HCT116 (cell line): ENCODE results near the gene SMARCA2. TPM values are rescaled to one million over a fixed set of nuclear protein-coding genes. Genes with fewer than 3 reads are reported as not detected.

ENCODE experiments used
- ATAC-seq: fragments of 200-7000 bp; cut with Tn5 transposase; 2 replicates; pipeline ENCODE4 v1.9.1; 2020; ENCODE audit warnings: mild to moderate bottlenecking, moderate library complexity
- BruUV-seq: library from RNA; stranded (reverse); fragments of 400-500 nt; replicated peaks from 2 replicates; lab custom pipeline; 2021; lab: Mats Ljungman, UMichigan
- CTCF ChIA-PET: fragments of 300-600 bp; sonication (Branson Sonifier 250); formaldehyde crosslinking; loops from one replicate; lab custom pipeline; 2021; ENCODE audit warnings: antibody characterized with exemption; lab: Charles Lee
- POLR2A ChIA-PET: fragments of 300-600, 350-600 bp; sonication (Branson Sonifier 250); formaldehyde crosslinking; loops from one replicate; lab custom pipeline; 2021; ENCODE audit warnings: antibody characterized with exemption; lab: Charles Lee
- RAD21 ChIA-PET, 2 experiments: fragments of 300-600 bp; sonication (Branson Sonifier 250); formaldehyde crosslinking; loops; one replicate each; lab custom pipeline; 2023; ENCODE audit warnings: low total read pairs in 2 of 2; ENCODE audit not compliant: uncharacterized antibody in 2 of 2, unreplicated experiment in 2 of 2, low non-redundant PET in 1 of 2; lab: Charles Lee
- DNase-seq: peaks from one replicate; pipeline ENCODE4 v3.0.0-alpha.2; 2010; ENCODE audit warnings: low read depth, low spot score
- H2AFZ ChIP-seq: fragments of 200-600 bp; shearing (Covaris generic), sonication (generic); 2 replicates; pipeline ENCODE4 v1.6.1; 2017; ENCODE audit warnings: low read depth, mixed run types, mixed read lengths, antibody characterized with exemption, low read length; ENCODE audit not compliant: poor library complexity, severe bottlenecking
- H3K27ac ChIP-seq: 2 replicates; pipeline ENCODE4 v1.5.1; 2012; ENCODE audit warnings: low read depth, low read length
- H3K27me3 ChIP-seq: fragments of 200-600 bp; sonication (generic); 2 replicates; pipeline ENCODE4 v1.6.1; 2016; ENCODE audit warnings: mixed run types, low read length, mixed read lengths; ENCODE audit not compliant: insufficient read depth
- H3K36me3 ChIP-seq, 2 experiments: fragments of 200-500 bp in 1 of 2; fragments of 200-600 bp in 1 of 2; sonication (Bioruptor generic) in 1 of 2; sonication (generic) in 1 of 2; 2 replicates each; pipeline versions ENCODE4 v1.5.1 to v1.6.1; 2014 to 2016; ENCODE audit warnings: low read length in 2 of 2, inconsistent platforms in 1 of 2, mixed read lengths in 1 of 2, mixed run types in 1 of 2; ENCODE audit not compliant: insufficient read depth in 2 of 2, control insufficient read depth in 1 of 2
- H3K4me1 ChIP-seq, 2 experiments: fragments of 200-600 bp in 1 of 2; sonication (generic) in 1 of 2; 2 replicates each; pipeline versions ENCODE4 v1.5.1 to v1.6.1; 2012 to 2017; ENCODE audit warnings: low read length in 2 of 2, inconsistent platforms in 1 of 2, mild to moderate bottlenecking in 1 of 2, mixed read lengths in 1 of 2, mixed run types in 1 of 2, moderate library complexity in 1 of 2; ENCODE audit not compliant: insufficient read depth in 2 of 2, control insufficient read depth in 1 of 2
- H3K4me2 ChIP-seq: fragments of 200-600 bp; sonication (generic); 2 replicates; pipeline ENCODE4 v1.6.1; 2017; ENCODE audit warnings: mixed run types, low read length, mixed read lengths
- H3K4me3 ChIP-seq, 2 experiments: fragments of 200-600 bp in 1 of 2; sonication (generic) in 1 of 2; replicated peaks in 1 of 2; 2 replicates each; pipeline ENCODE4 v1.5.1; 2011 to 2016; ENCODE audit warnings: low read length in 2 of 2, control low read depth in 1 of 2, low read depth in 1 of 2, mild to moderate bottlenecking in 1 of 2, mixed read lengths in 1 of 2, mixed run types in 1 of 2
- H3K79me2 ChIP-seq: fragments of 200-600 bp; sonication (generic); 2 replicates; pipeline ENCODE4 v1.6.1; 2017; ENCODE audit warnings: mild to moderate bottlenecking, mixed run types, low read length, moderate library complexity, mixed read lengths; ENCODE audit not compliant: insufficient read depth
- H3K9ac ChIP-seq: fragments of 200-600 bp; sonication (generic); 2 replicates; pipeline ENCODE4 v1.6.1; 2016; ENCODE audit warnings: low read length, mixed read lengths
- H3K9me2 ChIP-seq: fragments of 200-600 bp; sonication (generic), shearing (Covaris generic); 2 replicates; pipeline ENCODE4 v1.6.1; 2017; ENCODE audit warnings: mixed run types, mild to moderate bottlenecking, moderate library complexity; ENCODE audit not compliant: insufficient read depth
- H3K9me3 ChIP-seq, 2 experiments: fragments of 200-500 bp in 1 of 2; fragments of 200-600 bp in 1 of 2; sonication (Bioruptor generic) in 1 of 2; sonication (generic) in 1 of 2; 2 replicates each; pipeline ENCODE4 v1.6.1; 2014 to 2017; ENCODE audit warnings: low read length in 2 of 2, mixed read lengths in 2 of 2, inconsistent platforms in 1 of 2, low read depth in 1 of 2, mild to moderate bottlenecking in 1 of 2, mixed run types in 1 of 2, moderate library complexity in 1 of 2; ENCODE audit not compliant: control insufficient read depth in 1 of 2, insufficient read depth in 1 of 2
- H4K20me1 ChIP-seq: fragments of 200-600 bp; sonication (generic), shearing (Covaris generic); 2 replicates; pipeline ENCODE4 v1.6.1; 2017; ENCODE audit warnings: mixed run types, mild to moderate bottlenecking, moderate library complexity; ENCODE audit not compliant: insufficient read depth
- MAX ChIP-seq: IDR thresholded peaks from 2 replicates; pipeline ENCODE4 v1.6.1; 2012
- REST ChIP-seq: IDR thresholded peaks from 2 replicates; pipeline ENCODE4 v1.6.1; 2012; ENCODE audit warnings: low read depth
- TCF7L2 ChIP-seq: IDR thresholded peaks from 2 replicates; pipeline ENCODE4 v1.7.0; 2011; ENCODE audit warnings: borderline replicate concordance, inconsistent platforms; ENCODE audit not compliant: insufficient read depth, insufficient read length; ENCODE audit errors: extremely low read depth
- intact Hi-C: fragments of 100-400 bp; cut with micrococcal nuclease; formaldehyde crosslinking; loops from 2 replicates; pipeline ENCODE4 v1.10.0; 2022
- total RNA-seq: library from RNA; stranded (reverse); gene quantifications from one replicate; pipeline ENCODE4 v1.2.1, GENCODE V29; 2021; ENCODE audit not compliant: unreplicated experiment
- TF ChIP-seq, protein P1 (sequence below), 3 experiments: fragments of 200-600 bp in 1 of 3; sonication (generic) in 1 of 3; IDR thresholded peaks in 2 of 3; conservative IDR thresholded peaks in 1 of 3; 2 replicates each; pipeline ENCODE4 v1.5.1; 2012 to 2017; ENCODE audit warnings: low read depth in 2 of 3, low read length in 2 of 3, antibody characterized with exemption in 1 of 3, borderline replicate concordance in 1 of 3, control low read depth in 1 of 3, mild to moderate bottlenecking in 1 of 3, mixed read lengths in 1 of 3, mixed run types in 1 of 3, moderate library complexity in 1 of 3; ENCODE audit not compliant: insufficient read depth in 1 of 3

The SMARCA2 gene
- total RNA-seq, 1 experiment from 2014 or later = 14.7 TPM

GRCh38 chr9:2116073-2116472 is 100.9 kb downstream of the SMARCA2 start:
- H3K9ac ChIP-seq = no peak overlapping the region
- no TSS peak for BruUV-seq
- ChIA-PET CTCF (interaction anchor here (0.6 to 1.3 kb wide), 8 partner anchors 9 to 173 kb away, joined by 3 to 5 read pairs (median 3); no protein-coding TSS in a partner anchor), POLR2A (no interaction called here), RAD21 (no interaction called here)
- no peaks in the 10 kb centered on the region for H4K20me1 ChIP-seq
- H3K36me3 ChIP-seq = no peaks in the 10 kb centered on the region
- H3K4me3 ChIP-seq = no peak overlapping the region
- no peaks in the 10 kb centered on the region for H3K79me2 ChIP-seq
- H3K9me2 ChIP-seq = no peaks in the 10 kb centered on the region
- H3K4me2 ChIP-seq = no peak overlapping the region
- H3K4me1 ChIP-seq = 0 out of 4 replicates have a peak, but pooled peaks cover 0 to under 1% of the 10 kb centered on the region in 2 experiments
- H3K27ac ChIP-seq = no peak overlapping the region
- intact Hi-C loops = no loop called here
- H3K27me3 ChIP-seq = no peaks in the 10 kb centered on the region
- no peaks in the 10 kb centered on the region for H3K9me3 ChIP-seq
- DNase-seq = peak; percentile 12
- H2AFZ ChIP-seq = no peak overlapping the region
- ATAC-seq = peak; percentile 81
- TF ChIP-seq MAX (no peak), TCF7L2 (no peak), REST (no peak)
- TF ChIP-seq, protein P1, sequence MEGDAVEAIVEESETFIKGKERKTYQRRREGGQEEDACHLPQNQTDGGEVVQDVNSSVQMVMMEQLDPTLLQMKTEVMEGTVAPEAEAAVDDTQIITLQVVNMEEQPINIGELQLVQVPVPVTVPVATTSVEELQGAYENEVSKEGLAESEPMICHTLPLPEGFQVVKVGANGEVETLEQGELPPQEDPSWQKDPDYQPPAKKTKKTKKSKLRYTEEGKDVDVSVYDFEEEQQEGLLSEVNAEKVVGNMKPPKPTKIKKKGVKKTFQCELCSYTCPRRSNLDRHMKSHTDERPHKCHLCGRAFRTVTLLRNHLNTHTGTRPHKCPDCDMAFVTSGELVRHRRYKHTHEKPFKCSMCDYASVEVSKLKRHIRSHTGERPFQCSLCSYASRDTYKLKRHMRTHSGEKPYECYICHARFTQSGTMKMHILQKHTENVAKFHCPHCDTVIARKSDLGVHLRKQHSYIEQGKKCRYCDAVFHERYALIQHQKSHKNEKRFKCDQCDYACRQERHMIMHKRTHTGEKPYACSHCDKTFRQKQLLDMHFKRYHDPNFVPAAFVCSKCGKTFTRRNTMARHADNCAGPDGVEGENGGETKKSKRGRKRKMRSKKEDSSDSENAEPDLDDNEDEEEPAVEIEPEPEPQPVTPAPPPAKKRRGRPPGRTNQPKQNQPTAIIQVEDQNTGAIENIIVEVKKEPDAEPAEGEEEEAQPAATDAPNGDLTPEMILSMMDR (IDR thresholded peaks at IDR 0.05 in 2 of 3, conservative IDR thresholded peaks at IDR 0.05 in 1 of 3; ENCODE audit: borderline replicate concordance in 1 of 3, insufficient read depth in 1 of 3, low read depth in 2 of 3, low read length in 2 of 3) = peak in 2 of 3 experiments; percentile 70 to 74; a peak in 4 of 6 replicates
